Measurements from ENCODE around the gene TRIM28.

- TF ChIP-seq, protein P1, sequence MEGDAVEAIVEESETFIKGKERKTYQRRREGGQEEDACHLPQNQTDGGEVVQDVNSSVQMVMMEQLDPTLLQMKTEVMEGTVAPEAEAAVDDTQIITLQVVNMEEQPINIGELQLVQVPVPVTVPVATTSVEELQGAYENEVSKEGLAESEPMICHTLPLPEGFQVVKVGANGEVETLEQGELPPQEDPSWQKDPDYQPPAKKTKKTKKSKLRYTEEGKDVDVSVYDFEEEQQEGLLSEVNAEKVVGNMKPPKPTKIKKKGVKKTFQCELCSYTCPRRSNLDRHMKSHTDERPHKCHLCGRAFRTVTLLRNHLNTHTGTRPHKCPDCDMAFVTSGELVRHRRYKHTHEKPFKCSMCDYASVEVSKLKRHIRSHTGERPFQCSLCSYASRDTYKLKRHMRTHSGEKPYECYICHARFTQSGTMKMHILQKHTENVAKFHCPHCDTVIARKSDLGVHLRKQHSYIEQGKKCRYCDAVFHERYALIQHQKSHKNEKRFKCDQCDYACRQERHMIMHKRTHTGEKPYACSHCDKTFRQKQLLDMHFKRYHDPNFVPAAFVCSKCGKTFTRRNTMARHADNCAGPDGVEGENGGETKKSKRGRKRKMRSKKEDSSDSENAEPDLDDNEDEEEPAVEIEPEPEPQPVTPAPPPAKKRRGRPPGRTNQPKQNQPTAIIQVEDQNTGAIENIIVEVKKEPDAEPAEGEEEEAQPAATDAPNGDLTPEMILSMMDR (IDR thresholded peaks at IDR 0.05) = no peak
- TF ChIP-seq POLR2AphosphoS5 (IDR thresholded peaks at IDR 0.05) = peak; percentile 63 to 85 (median 82)
Observed at GRCh38 chr19:58559275-58560006, 15.6 kb downstream of the TRIM28 start.

All from stomach (tissue), 4 donors.